ENCODE measurements around the gene C16orf96. TPM values are rescaled to one million over a fixed set of nuclear protein-coding genes. Genes with fewer than 3 reads are reported as not detected.

The C16orf96 gene
- total RNA-seq, 1 donor from 2014 or later, result not detected

GRCh38 chr16:4640572-4641305 lies 84.6 kb downstream of the C16orf96 start:
- Histone ChIP-seq H3K36me3 (ENCODE audit: control insufficient read depth, insufficient read depth, low read length) (peaks cover 9% of the 10 kb centered on the region), H3K27me3 (ENCODE audit: control insufficient read depth, insufficient read depth, low read length) (no peaks in the 10 kb centered on the region), H3K4me3 (ENCODE audit: low read depth, low read length) (no peak overlapping the region)
- TF ChIP-seq, protein P1, sequence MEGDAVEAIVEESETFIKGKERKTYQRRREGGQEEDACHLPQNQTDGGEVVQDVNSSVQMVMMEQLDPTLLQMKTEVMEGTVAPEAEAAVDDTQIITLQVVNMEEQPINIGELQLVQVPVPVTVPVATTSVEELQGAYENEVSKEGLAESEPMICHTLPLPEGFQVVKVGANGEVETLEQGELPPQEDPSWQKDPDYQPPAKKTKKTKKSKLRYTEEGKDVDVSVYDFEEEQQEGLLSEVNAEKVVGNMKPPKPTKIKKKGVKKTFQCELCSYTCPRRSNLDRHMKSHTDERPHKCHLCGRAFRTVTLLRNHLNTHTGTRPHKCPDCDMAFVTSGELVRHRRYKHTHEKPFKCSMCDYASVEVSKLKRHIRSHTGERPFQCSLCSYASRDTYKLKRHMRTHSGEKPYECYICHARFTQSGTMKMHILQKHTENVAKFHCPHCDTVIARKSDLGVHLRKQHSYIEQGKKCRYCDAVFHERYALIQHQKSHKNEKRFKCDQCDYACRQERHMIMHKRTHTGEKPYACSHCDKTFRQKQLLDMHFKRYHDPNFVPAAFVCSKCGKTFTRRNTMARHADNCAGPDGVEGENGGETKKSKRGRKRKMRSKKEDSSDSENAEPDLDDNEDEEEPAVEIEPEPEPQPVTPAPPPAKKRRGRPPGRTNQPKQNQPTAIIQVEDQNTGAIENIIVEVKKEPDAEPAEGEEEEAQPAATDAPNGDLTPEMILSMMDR (IDR thresholded peaks at IDR 0.05; ENCODE audit: insufficient read depth, low read length, severe bottlenecking), result no peak
- DNase-seq (ENCODE audit: low read depth) (no peak), FAIRE-seq (no peak)

DNA sequence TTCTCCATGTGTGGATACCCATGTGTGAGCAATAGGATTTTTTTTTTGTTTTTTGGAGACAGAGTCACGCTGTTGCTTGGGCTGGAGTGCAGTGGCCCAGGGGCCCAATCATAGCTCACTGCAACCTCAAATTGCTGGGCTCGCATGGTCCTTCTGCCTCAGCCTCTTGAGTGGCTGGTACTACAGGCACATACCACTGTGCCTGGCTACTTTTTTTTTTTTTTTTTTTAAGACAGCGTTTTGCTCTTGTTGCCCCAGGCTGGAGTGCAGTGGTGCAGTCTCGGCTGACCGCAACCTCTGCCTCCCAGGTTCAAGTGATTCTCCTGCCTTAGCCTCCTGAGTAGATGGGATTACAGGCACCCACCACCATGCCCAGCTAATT lies 85.2 kb downstream of the C16orf96 start:
- H3K4me3 ChIP-seq (ENCODE audit: low read depth, low read length), result no peak overlapping the region
- TF ChIP-seq, protein P1 (IDR thresholded peaks at IDR 0.05; ENCODE audit: insufficient read depth, low read length, severe bottlenecking), result no peak
- H3K27me3 ChIP-seq (ENCODE audit: control insufficient read depth, insufficient read depth, low read length), result no peaks in the 10 kb centered on the region
- H3K36me3 ChIP-seq (ENCODE audit: control insufficient read depth, insufficient read depth, low read length), result peaks cover 11% of the 10 kb centered on the region
- DNase-seq (ENCODE audit: low read depth) (no peak), FAIRE-seq (no peak)

DNA sequence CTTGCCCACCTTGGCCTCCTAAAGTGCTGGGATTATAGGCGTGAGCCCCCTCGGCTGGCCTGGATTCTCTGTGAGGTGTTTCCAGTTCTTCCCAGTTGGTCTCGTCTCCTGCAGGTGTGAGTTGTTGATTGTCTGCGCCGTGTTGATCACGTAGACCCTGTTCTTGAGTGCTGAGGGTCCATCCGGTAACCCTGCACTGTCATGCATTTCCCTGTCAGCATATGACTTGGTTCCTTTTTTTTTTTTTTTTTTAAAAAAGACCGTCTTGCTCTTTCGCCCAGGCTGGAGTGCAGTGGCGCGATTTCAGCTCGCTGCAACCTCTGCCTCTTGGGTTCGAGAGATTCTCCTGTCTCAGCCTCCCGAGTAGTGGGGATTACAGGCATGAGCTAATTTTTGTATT lies 85.8 kb downstream of the C16orf96 start:
- FAIRE-seq, result no peak
- TF ChIP-seq, protein P1 (IDR thresholded peaks at IDR 0.05; ENCODE audit: insufficient read depth, low read length, severe bottlenecking), result no peak
- Histone ChIP-seq H3K4me3 (ENCODE audit: low read depth, low read length) (no peak overlapping the region), H3K36me3 (ENCODE audit: control insufficient read depth, insufficient read depth, low read length) (peaks cover 12% of the 10 kb centered on the region), H3K27me3 (ENCODE audit: control insufficient read depth, insufficient read depth, low read length) (no peaks in the 10 kb centered on the region)
- DNase-seq (ENCODE audit: low read depth), result no peak

DNA sequence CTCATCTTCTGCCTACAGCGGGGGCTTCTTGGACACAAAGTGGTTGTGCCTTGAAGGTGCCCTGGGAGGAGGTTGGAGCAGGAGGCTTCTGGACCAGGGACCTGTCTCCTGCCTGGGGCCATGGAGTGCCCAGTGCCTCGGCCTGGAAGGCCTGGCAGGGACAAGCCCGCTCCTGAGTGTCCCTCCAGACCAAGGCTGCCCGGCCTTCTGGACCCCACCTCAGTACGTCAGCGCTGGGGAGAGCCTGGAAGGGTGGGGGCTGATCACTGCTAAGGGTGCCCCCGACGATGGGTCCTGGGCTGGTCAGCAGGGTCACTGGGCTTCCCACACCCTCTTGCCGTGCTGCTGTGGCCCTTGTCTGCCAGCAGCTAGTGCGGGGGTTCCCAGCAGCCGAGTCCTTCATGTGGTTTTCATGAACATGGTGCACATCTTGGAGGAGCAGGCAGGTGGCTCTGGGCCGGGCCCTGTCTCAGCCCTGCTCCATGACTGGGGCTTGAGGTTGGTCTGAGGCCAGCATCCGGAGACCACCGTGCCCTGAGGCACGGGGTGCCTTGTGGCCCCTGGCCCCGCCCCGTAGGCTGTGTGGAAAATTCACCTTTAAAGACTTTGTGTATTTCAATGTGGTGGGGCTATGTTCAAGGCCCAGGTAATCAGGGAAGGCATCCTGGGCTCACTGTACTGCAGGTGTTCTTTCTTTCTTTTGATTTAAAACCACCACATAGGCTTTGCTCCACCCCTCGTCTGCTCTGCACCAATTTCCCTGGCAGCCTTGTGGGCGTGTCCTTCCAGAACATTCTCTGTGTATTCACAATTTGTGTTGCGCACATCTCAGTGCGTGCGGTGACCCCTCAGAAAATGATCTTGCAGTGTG lies 90.9 kb downstream of the C16orf96 start:
- FAIRE-seq (no peak), DNase-seq (ENCODE audit: low read depth) (no peak)
- TF ChIP-seq, protein P1 (IDR thresholded peaks at IDR 0.05; ENCODE audit: insufficient read depth, low read length, severe bottlenecking), result no peak

DNA sequence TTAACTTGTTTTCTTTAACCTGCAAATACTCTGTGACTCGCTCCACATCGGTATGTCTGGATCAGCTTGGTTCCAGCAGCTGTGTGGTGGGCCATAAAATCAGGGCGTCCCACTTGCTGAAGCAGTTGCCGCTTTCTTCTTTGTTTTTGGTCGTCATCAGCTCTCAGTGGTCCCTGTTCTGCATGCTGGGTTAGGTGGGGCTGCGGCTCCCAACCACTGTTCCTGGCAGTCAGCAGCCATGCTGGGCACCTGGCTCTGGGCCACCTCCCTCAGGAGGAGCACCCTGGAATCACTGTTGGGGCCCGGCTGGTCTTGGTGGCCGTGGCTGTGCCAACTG lies 91.5 kb downstream of the C16orf96 start:
- FAIRE-seq, result no peak
- no peak overlapping the region for H3K4me3 ChIP-seq (ENCODE audit: low read depth, low read length)
- H3K27me3 ChIP-seq (ENCODE audit: control insufficient read depth, insufficient read depth, low read length), result no peaks in the 10 kb centered on the region
- TF ChIP-seq, protein P1 (IDR thresholded peaks at IDR 0.05; ENCODE audit: insufficient read depth, low read length, severe bottlenecking), result no peak
- DNase-seq (ENCODE audit: low read depth), result no peak
- peaks cover 22% of the 10 kb centered on the region for H3K36me3 ChIP-seq (ENCODE audit: control insufficient read depth, insufficient read depth, low read length)

More for the DNA sequence above, 90.9 kb downstream of the C16orf96 start:
- Histone ChIP-seq H3K36me3 (ENCODE audit: control insufficient read depth, insufficient read depth, low read length) (peaks cover 16% of the 10 kb centered on the region), H3K27me3 (ENCODE audit: control insufficient read depth, insufficient read depth, low read length) (no peaks in the 10 kb centered on the region), H3K4me3 (ENCODE audit: low read depth, low read length) (no peak overlapping the region)

All from bronchial epithelial cell (primary cell).